ENCODE measurements around the gene CHSY1. TPM values are rescaled to one million over a fixed set of nuclear protein-coding genes. Genes with fewer than 3 reads are reported as not detected.

CHSY1 gene
- total RNA-seq, 6 experiments from 2014 or later = 29.2 to 44.2 (median 40.0) TPM

- H3K36me3 Mint-ChIP-seq (ENCODE audit: low read depth) = peaks cover 68% of the 10 kb centered on the region
- no peak overlapping the region for H3K4me3 Mint-ChIP-seq
- no peak for TF ChIP-seq CTCF (IDR thresholded peaks at IDR 0.05)
- H3K9me3 Mint-ChIP-seq = no peaks in the 10 kb centered on the region
- peaks cover 32% of the 10 kb centered on the region for H3K4me1 Mint-ChIP-seq (ENCODE audit: low read depth)
- H3K27me3 Mint-ChIP-seq (ENCODE audit: insufficient read depth) = no peaks in the 10 kb centered on the region; the same call in 1 of the 2 replicates
- no peak overlapping the region for H3K27ac Mint-ChIP-seq
- no peak for DNase-seq
These were observed 20.7 kb upstream of the CHSY1 start for GRCh38 chr15:101272584-101272983.

- Mint-ChIP-seq H3K36me3 (ENCODE audit: low read depth) (peaks cover 54% of the 10 kb centered on the region), H3K4me3 (no peak overlapping the region), H3K27ac (peak overlapping the region; percentile 36), H3K27me3 (ENCODE audit: insufficient read depth) (peaks cover 3% of the 10 kb centered on the region), H3K9me3 (no peaks in the 10 kb centered on the region), H3K4me1 (ENCODE audit: low read depth) (peaks cover 47% of the 10 kb centered on the region)
- DNase-seq = peak; percentile 39
- peak; percentile 67 for TF ChIP-seq CTCF (IDR thresholded peaks at IDR 0.05)
These were observed 17.8 kb upstream of the CHSY1 start for GRCh38 chr15:101269479-101270223.

GRCh38 chr15:101267320-101268104 lies 15.7 kb upstream of the CHSY1 start:
- 0 out of 2 replicates have a peak, but pooled peaks have one; percentile 25 for TF ChIP-seq CTCF (IDR thresholded peaks at IDR 0.05)
- peaks cover 35% of the 10 kb centered on the region for H3K36me3 Mint-ChIP-seq (ENCODE audit: low read depth)
- H3K27ac Mint-ChIP-seq = peak overlapping the region; percentile 97
- H3K9me3 Mint-ChIP-seq = no peaks in the 10 kb centered on the region
- peaks cover 5% of the 10 kb centered on the region for H3K27me3 Mint-ChIP-seq (ENCODE audit: insufficient read depth)
- H3K4me1 Mint-ChIP-seq (ENCODE audit: low read depth) = peaks cover 47% of the 10 kb centered on the region
- DNase-seq = peak; percentile 87
- peak overlapping the region; percentile 79 for H3K4me3 Mint-ChIP-seq

GRCh38 chr15:101266787-101267186 lies 14.9 kb upstream of the CHSY1 start:
- Mint-ChIP-seq H3K9me3 (no peaks in the 10 kb centered on the region), H3K27me3 (ENCODE audit: insufficient read depth) (peaks cover 5% of the 10 kb centered on the region), H3K4me1 (ENCODE audit: low read depth) (peaks cover 47% of the 10 kb centered on the region), H3K27ac (peak overlapping the region; percentile 97), H3K36me3 (ENCODE audit: low read depth) (peaks cover 28% of the 10 kb centered on the region), H3K4me3 (peak overlapping the region; percentile 79; the same call in 1 of the 2 replicates)
- no peak for TF ChIP-seq CTCF (IDR thresholded peaks at IDR 0.05)
- no peak for DNase-seq

- DNase-seq = no peak
These were observed 14.2 kb upstream of the CHSY1 start for GRCh38 chr15:101266034-101266433.

More at GRCh38 chr15:101266034-101266433, 14.2 kb upstream of the CHSY1 start:
- Mint-ChIP-seq H3K36me3 (ENCODE audit: low read depth) (peaks cover 21% of the 10 kb centered on the region), H3K27ac (peak overlapping the region; percentile 97), H3K9me3 (no peaks in the 10 kb centered on the region), H3K4me1 (ENCODE audit: low read depth) (peaks cover 47% of the 10 kb centered on the region), H3K27me3 (ENCODE audit: insufficient read depth) (peaks cover 5% of the 10 kb centered on the region), H3K4me3 (no peak overlapping the region)
- TF ChIP-seq CTCF (IDR thresholded peaks at IDR 0.05) = no peak

Measured in HFFc6 (cell line).